Suprapubic skin (tissue), 4 donors: ENCODE results near the gene SPRY4. TPM values are rescaled to one million over a fixed set of nuclear protein-coding genes. Genes with fewer than 3 reads are reported as not detected.
"Not testable (repeated sequence)": the region's sequence is repeated elsewhere in the genome, so short reads cannot be mapped to it uniquely, and the experiment has no call there.

Source experiments
- DNase-seq, 2 donors: peaks; one replicate each; pipeline ENCODE4 v3.0.0-alpha.2; 2019; ENCODE audit warnings: low spot score in 2 of 2
- H3K27ac ChIP-seq: fragments of 200-600 bp; sonication (generic); one replicate; pipeline ENCODE4 v1.5.1; 2019
- H3K27me3 ChIP-seq: fragments of 200-600 bp; sonication (generic); one replicate; pipeline ENCODE4 v1.5.1; 2019
- H3K36me3 ChIP-seq: fragments of 200-600 bp; sonication (generic); one replicate; pipeline ENCODE4 v1.5.1; 2019
- H3K4me1 ChIP-seq: fragments of 200-600 bp; sonication (generic); one replicate; pipeline ENCODE4 v1.5.1; 2019
- H3K4me3 ChIP-seq: fragments of 200-600 bp; sonication (generic); one replicate; pipeline ENCODE4 v1.5.1; 2019; ENCODE audit warnings: mild to moderate bottlenecking
- H3K9me3 ChIP-seq: fragments of 200-600 bp; sonication (generic); one replicate; pipeline ENCODE4 v1.5.1; 2019
- CTCF ChIP-seq, 2 donors: fragments of 200-600 bp in 1 of 2; fragments of 450-650 bp in 1 of 2; sonication (generic) in 1 of 2; IDR thresholded peaks; one replicate each; pipeline ENCODE4 v1.5.1; 2016 to 2019; ENCODE audit warnings: antibody characterized with exemption in 2 of 2, mild to moderate bottlenecking in 1 of 2, moderate library complexity in 1 of 2
- EP300 ChIP-seq: sonication (generic); formaldehyde crosslinking; IDR thresholded peaks from one replicate; pipeline ENCODE4 v1.6.1; 2017; ENCODE audit warnings: antibody characterized with exemption
- POLR2A ChIP-seq, 2 donors: fragments of 450-650 bp; IDR thresholded peaks; one replicate each; pipeline ENCODE4 v1.6.1; 2017; ENCODE audit warnings: antibody characterized with exemption in 2 of 2, mild to moderate bottlenecking in 2 of 2, moderate library complexity in 2 of 2
- POLR2AphosphoS5 ChIP-seq, 3 donors: sonication (generic); formaldehyde crosslinking; IDR thresholded peaks; one replicate each; pipeline ENCODE4 v1.6.1; 2017; ENCODE audit warnings: antibody characterized with exemption in 3 of 3
- WGBS: methylation state at CpG from one replicate; pipeline ENCODE4 v1.1.5; 2018; 5-methylcytosine and 5-hydroxymethylcytosine counted together
- total RNA-seq, 4 donors: library from RNA; depleted of rRNA; stranded (reverse); fragments of >200 nt; gene quantifications; one replicate each; pipeline ENCODE4 v1.1.0, GENCODE V29; 2016

Gene SPRY4
- total RNA-seq, 4 donors from 2014 or later = 4.2 to 7.9 (median 4.9) TPM

- TF ChIP-seq CTCF (IDR thresholded peaks at IDR 0.05) = no peak
- no peak for TF ChIP-seq POLR2A (IDR thresholded peaks at IDR 0.05)
- no peak for TF ChIP-seq POLR2AphosphoS5 (IDR thresholded peaks at IDR 0.05)
- TF ChIP-seq EP300 = no peak
- 95% methylated on average over 4 of the region's 4 CpGs for WGBS
- Histone ChIP-seq H3K4me1 (no peaks in the 10 kb centered on the region), H3K27me3 (no peaks in the 10 kb centered on the region), H3K9me3 (peaks cover 18% of the 10 kb centered on the region), H3K4me3 (no peak overlapping the region), H3K36me3 (no peaks in the 10 kb centered on the region), H3K27ac (no peak overlapping the region)
- no peak for DNase-seq
Measured at GRCh38 chr5:142343531-142343930, 18.7 kb upstream of the SPRY4 start.

- Histone ChIP-seq H3K4me3 (no peak overlapping the region), H3K4me1 (no peaks in the 10 kb centered on the region), H3K27me3 (no peaks in the 10 kb centered on the region), H3K9me3 (peaks cover 18% of the 10 kb centered on the region), H3K36me3 (no peaks in the 10 kb centered on the region), H3K27ac (no peak overlapping the region)
- DNase-seq = peak; percentile 34 to 53
- TF ChIP-seq POLR2AphosphoS5 (IDR thresholded peaks at IDR 0.05) (no peak), CTCF (IDR thresholded peaks at IDR 0.05) (no peak), EP300 (no peak), POLR2A (IDR thresholded peaks at IDR 0.05) (no peak)
- 86% methylated on average over 16 of the region's 16 CpGs for WGBS
Measured at GRCh38 chr5:142342128-142342981, 17.5 kb upstream of the SPRY4 start.

- no peaks in the 10 kb centered on the region for H3K4me1 ChIP-seq
- no peaks in the 10 kb centered on the region for H3K27me3 ChIP-seq
- no peak for TF ChIP-seq CTCF (IDR thresholded peaks at IDR 0.05)
- no peak for TF ChIP-seq POLR2AphosphoS5 (IDR thresholded peaks at IDR 0.05)
- no peak for TF ChIP-seq EP300
- TF ChIP-seq POLR2A (IDR thresholded peaks at IDR 0.05) = no peak
- H3K4me3 ChIP-seq = no peak overlapping the region
- H3K9me3 ChIP-seq = peaks cover 9% of the 10 kb centered on the region
- whole genome bisulfite sequencing = 93% methylated on average over 3 of the region's 3 CpGs
- no peak overlapping the region for H3K27ac ChIP-seq
- no peaks in the 10 kb centered on the region for H3K36me3 ChIP-seq
- no peak for DNase-seq
Measured at GRCh38 chr5:142339781-142340180, 15.0 kb upstream of the SPRY4 start.

GRCh38 chr5:142334538-142334937 is 9.7 kb upstream of the SPRY4 start:
- Histone ChIP-seq H3K9me3 (no peaks in the 10 kb centered on the region), H3K27ac (no peak overlapping the region)
- DNase-seq = no peak

GRCh38 chr5:142333749-142334148 is 8.9 kb upstream of the SPRY4 start:
- H3K27ac ChIP-seq, H3K27me3 ChIP-seq, H3K36me3 ChIP-seq, DNase-seq, H3K9me3 ChIP-seq, H3K4me3 ChIP-seq, H3K4me1 ChIP-seq: not testable (repeated sequence)
- 96% methylated on average over 2 of the region's 2 CpGs for WGBS

More at GRCh38 chr5:142334538-142334937, 9.7 kb upstream of the SPRY4 start:
- no peaks in the 10 kb centered on the region for H3K4me1 ChIP-seq
- H3K36me3 ChIP-seq = no peaks in the 10 kb centered on the region
- H3K4me3 ChIP-seq = no peak overlapping the region
- no peaks in the 10 kb centered on the region for H3K27me3 ChIP-seq
- TF ChIP-seq POLR2A (IDR thresholded peaks at IDR 0.05) = no peak
- TF ChIP-seq POLR2AphosphoS5 (IDR thresholded peaks at IDR 0.05) = no peak
- TF ChIP-seq CTCF (IDR thresholded peaks at IDR 0.05) = no peak
- no peak for TF ChIP-seq EP300
